HCT116 (cell line): Measurements from ENCODE around the gene TVP23A.

Experiments used
- SIN3A ChIP-seq: IDR thresholded peaks from 2 replicates; pipeline ENCODE4 v1.6.1; 2012; ENCODE audit warnings: low read depth
- ZNF274 ChIP-seq: fragments of 200-500 bp; sonication (Bioruptor generic); IDR thresholded peaks from 2 replicates; pipeline ENCODE4 v1.6.1; 2014; ENCODE audit warnings: mild to moderate bottlenecking, low read depth, low read length, inconsistent platforms
- TF ChIP-seq, protein P1 (sequence below), 3 experiments: fragments of 200-600 bp in 1 of 3; sonication (generic) in 1 of 3; IDR thresholded peaks in 2 of 3; conservative IDR thresholded peaks in 1 of 3; 2 replicates each; pipeline ENCODE4 v1.5.1; 2012 to 2017; ENCODE audit warnings: low read depth in 2 of 3, low read length in 2 of 3, antibody characterized with exemption in 1 of 3, borderline replicate concordance in 1 of 3, control low read depth in 1 of 3, mild to moderate bottlenecking in 1 of 3, mixed read lengths in 1 of 3, mixed run types in 1 of 3, moderate library complexity in 1 of 3; ENCODE audit not compliant: insufficient read depth in 1 of 3

DNA sequence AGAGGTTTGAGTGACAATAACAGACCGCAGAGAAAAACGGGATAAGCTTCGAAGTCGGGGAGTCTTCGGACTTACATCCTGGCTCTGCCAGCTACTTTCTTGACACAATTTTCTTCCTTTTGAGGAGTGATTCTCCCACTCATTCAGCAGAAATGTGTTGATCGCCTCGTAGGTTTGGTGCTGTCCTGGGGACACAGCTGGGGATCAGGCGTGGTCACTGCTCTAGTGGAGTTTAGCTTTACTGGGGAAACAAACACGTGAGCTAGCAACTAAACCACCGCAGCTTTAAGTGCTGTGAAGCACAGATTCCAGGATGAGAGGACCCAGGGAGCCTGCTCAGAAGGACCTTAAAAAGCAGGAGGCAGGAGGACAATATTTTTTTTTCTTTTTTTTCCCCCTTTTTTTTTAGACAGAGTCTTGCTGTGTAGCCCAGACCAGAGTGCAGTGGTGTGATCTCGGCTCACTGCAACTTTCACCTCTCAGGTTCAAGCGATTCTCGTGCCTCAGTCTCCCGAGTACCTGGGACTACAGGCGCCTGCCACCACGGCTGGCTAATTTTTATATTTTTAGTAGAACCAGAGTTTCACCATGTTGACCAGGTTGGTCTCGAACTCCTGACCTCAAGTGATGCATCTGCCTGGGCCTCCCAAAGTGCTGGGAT lies 74.1 kb downstream of the TVP23A start:
- TF ChIP-seq, protein P1, sequence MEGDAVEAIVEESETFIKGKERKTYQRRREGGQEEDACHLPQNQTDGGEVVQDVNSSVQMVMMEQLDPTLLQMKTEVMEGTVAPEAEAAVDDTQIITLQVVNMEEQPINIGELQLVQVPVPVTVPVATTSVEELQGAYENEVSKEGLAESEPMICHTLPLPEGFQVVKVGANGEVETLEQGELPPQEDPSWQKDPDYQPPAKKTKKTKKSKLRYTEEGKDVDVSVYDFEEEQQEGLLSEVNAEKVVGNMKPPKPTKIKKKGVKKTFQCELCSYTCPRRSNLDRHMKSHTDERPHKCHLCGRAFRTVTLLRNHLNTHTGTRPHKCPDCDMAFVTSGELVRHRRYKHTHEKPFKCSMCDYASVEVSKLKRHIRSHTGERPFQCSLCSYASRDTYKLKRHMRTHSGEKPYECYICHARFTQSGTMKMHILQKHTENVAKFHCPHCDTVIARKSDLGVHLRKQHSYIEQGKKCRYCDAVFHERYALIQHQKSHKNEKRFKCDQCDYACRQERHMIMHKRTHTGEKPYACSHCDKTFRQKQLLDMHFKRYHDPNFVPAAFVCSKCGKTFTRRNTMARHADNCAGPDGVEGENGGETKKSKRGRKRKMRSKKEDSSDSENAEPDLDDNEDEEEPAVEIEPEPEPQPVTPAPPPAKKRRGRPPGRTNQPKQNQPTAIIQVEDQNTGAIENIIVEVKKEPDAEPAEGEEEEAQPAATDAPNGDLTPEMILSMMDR (IDR thresholded peaks at IDR 0.05 in 2 of 3, conservative IDR thresholded peaks at IDR 0.05 in 1 of 3; ENCODE audit: borderline replicate concordance in 1 of 3, insufficient read depth in 1 of 3, low read depth in 2 of 3, low read length in 2 of 3), result no peak
- TF ChIP-seq SIN3A (no peak), ZNF274 (no peak)
